Endometrium (tissue), 2 donors: Measurements from ENCODE around the gene EIPR1.
"Not testable (repeated sequence)": the region's sequence is repeated elsewhere in the genome, so short reads cannot be mapped to it uniquely, and the experiment has no call there.

Source experiments
- FAIRE-seq: peaks from 2 replicates; lab custom pipeline; 2012; peaks lifted over from hg19 to GRCh38; lab: Jason Lieb, UNC
- donor health status: control.
- donor health status: control.

EIPR1 gene

DNA sequence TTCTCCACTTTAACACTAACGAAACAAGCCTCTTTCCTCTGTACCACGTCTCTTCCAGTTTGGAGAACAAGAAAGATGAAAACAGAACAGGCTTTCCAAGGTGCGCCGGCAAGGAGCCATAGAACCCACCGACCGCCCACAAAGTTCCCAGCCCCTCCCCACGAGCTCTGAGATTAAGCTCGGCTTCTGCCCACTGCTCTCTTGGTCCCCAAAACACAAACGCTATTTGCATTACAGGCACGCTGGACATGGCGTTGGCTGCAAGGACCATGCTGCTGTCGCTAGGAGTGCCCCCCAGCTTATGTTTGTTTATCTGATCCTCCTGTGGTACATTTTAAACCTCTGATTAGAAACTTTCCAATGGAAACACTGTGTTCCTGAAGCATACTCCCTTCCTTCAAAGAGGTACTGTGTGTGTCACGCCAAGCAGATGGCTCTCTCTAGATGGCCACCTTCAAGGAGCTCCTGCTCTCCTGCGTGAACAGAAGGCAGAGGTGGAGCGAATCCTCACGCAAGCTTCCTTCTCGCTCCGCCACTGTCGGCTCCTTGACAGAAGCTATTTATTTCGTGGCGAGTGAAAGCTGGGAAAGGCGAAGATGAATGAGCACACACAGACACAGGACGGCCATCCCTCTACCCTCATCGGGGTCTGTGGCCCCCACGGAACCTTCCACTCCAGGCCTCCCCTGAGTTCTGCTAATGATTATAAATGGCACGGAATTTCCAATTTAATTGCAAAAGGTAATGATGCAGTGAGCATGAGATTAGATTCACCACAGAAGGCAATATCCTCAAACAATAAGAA is 166.2 kb downstream of the EIPR1 start:
- FAIRE-seq = no peak

DNA sequence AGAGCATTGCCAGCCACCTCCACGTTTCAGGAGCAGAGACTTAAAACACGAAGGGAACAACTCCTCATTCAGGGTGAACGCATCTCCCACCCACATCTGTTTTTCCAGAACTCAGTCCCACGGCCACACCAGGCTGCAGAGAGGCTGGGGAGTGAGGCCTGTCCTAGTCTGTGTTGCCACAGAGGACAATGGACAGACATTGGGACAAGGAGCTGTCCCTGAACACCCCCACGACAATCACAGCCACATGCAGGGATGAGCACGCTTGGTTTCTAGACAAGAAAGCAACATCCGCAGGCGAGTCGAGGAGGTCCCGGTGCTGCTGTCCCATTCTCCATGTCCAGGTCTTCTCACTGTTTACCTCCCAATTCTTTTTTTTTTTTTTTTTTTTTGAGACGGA is 167.4 kb downstream of the EIPR1 start:
- no peak for FAIRE-seq

DNA sequence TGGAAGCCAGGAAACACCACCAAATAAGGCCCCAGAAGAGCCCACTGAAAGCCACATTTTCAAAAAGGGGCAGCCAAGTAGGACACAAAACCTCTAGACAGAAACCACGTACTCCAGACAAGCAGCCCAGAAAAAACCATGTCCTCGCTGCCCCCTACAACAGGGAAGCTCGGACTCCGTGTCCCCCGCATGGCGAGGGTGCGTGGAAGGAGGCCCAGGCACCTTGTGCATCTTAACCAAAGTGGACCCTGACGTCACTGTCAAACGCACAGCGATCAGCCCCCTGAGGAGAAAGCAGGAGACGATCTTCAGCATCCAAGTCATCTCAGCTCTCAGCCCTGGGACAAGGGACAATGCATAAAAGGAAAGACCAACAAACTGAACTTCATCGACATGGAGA is 168.4 kb downstream of the EIPR1 start:
- FAIRE-seq = no peak

DNA sequence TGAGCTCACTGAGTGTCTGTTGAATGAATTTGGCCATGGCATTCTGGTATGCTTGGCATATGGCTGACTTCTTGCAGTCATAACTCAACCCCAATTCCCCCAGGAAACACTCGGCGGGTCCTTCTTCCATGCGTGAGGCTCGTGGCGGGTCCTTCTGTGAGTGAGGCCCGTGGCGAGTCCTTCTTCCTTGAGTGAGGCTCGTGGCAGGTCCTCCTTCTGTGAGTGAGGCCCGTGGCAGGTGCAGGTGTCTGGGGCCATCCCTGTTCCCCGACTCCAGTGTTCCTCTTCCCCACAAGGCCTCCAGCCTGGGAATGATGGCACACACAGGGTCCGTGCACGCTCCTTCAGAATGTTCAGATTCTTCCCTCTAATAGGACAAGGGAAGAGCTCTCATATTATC is 169.0 kb downstream of the EIPR1 start:
- no peak for FAIRE-seq

DNA sequence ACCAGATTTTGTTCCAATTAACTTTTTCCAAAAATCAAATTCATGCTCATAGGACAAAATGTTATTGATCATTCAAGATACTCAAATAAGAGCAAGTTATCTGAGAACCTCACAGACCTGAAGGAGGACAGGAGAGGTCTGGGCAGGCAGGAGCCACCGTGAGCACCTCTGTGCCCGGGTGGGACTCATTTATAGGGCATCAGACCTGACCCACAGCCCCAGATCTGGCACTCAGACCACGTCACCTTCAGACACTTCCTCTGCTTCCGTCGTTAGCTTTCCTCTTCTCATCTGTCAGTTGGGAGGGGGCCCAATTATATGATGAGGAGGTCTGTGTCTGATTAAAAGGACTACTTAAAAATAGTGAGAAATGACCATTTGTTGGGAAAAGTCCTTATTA is 169.4 kb downstream of the EIPR1 start:
- no peak for FAIRE-seq

DNA sequence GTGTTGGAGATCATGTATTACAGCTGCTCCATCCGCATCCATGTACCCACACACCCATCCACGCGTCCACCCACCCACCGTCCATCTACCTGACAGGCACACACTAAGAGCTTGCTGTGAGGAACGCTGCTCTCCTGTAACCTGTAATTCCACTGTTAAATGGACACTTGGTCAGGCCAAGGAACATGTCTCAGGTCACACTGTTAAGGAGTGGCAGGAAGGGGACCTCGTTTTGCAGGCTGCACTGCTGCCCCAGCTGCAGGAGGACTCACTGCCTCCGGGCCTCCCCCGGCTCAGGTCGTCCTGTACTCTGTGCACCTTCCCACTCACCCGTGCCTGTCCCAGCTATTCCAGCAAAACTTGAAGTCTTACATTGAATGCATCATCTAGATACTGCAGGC is 170.5 kb downstream of the EIPR1 start:
- FAIRE-seq = no peak

DNA sequence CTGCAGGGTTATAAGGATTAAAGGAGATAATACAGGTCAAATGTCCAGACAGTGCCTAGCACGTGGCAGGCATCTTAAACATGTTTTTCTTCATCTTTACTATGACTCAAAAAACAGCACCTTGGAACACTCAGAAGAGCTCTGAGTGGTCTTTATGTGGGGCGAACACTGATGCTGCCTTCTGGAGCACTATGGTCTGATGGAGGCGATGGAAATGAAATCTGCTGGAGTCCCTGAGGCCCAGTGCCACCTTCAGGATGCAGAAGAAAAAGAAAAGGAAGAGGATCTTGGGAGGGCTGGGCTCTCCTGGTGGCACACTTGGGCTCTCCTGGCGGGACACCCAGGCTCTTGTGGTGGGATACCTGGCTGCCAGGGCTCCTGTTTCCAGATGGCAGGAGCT is 171.8 kb downstream of the EIPR1 start:
- FAIRE-seq = no peak

DNA sequence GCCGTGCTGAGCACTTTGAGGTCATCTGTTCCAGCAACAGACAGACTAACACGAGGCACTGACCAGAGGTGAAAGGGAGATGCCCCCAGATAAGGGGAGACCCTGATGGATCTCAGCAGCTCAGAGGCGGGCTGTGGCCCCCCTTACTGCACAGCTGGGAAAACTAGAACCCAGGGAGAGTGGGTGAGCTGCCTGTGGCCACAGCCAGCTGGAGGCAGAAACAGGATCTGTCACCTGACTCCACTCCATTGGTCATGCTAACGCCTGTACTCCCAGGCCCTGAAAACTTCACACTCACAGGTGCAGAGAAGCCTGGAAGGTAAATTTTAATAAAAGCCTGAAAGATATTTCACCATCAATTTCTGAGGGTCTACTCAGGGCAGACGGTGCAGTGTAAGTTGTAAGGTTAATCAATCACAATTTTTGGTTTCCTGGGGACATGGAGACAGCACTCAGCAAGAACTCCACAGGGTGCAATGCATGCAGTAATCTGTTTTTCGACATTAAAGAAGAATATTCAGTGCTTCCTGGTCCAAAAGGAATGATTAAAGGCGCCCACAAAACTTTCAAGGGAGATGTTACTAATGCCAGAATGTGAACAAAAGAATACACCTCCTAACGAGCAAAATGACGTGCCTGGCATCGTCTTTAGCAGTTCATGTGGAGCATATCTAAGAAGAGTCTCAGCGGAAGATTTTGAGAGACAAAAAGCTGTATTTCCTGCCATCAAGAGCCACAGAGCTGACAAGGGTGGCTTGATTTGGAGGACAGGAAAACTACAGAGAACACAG is 173.4 kb downstream of the EIPR1 start:
- FAIRE-seq = no peak

DNA sequence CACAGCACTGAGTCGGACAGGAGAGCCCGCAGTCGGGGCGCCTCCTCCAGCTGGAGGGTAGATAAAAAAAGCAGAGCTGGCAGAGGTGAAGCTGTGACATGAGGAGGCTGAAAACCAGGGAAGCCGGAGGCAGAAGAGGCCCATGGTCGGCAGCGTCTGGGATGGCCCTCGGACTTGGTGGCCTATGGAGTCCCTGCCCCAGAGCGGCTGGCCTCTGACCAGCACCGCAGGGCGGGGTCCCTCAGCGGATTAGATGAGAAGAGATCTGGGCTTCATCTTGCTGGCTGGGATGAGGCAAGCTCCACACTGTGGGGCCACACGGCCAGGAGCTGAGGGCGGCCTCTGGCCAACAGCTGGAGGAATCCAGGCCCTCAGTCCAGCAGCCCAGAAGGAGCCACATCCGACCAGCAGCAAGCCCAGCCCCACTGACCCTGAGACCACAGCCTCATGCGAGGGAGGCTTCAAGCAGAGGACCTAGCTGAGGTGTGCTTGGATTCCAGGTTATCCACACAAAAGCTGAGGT is 174.1 kb downstream of the EIPR1 start:
- FAIRE-seq = no peak

DNA sequence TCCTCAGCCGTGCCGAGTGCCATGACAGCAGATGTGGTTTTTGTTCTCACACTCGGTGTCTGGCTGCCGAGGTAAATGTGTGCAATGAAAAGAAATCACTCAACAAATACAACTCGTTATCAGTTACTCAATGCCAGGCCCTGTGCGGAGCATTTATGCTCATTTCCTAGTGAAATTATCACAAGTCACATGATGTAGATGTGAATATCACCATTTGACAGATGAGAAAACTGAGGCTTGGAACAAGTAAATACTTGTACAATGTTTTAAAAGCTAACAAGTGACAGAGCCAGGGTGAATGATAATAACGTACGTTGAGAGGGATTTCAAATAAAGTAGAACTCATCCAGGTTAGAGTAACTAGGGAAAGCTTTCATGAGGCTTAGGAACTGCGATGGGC is 174.7 kb downstream of the EIPR1 start:
- no peak for FAIRE-seq

DNA sequence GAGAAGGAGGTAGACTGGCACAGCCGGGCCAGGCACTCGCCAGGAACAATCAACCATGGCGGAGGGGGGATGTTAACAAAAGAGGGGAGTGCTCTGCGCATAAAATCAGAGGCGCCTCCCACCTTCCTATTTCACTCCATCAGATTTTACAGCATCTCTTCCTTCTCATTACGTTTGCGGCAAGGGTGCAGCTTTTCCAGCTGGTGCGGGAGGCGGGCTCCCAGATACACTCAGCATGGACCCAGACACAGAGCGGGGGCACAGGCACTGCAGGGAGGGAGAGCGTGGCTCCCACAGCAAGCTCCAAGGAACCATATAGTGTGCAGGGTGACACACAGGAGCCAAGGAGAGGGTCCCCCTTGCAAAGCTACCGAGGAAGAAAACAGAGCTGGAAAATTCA is 176.3 kb downstream of the EIPR1 start:
- no peak for FAIRE-seq

DNA sequence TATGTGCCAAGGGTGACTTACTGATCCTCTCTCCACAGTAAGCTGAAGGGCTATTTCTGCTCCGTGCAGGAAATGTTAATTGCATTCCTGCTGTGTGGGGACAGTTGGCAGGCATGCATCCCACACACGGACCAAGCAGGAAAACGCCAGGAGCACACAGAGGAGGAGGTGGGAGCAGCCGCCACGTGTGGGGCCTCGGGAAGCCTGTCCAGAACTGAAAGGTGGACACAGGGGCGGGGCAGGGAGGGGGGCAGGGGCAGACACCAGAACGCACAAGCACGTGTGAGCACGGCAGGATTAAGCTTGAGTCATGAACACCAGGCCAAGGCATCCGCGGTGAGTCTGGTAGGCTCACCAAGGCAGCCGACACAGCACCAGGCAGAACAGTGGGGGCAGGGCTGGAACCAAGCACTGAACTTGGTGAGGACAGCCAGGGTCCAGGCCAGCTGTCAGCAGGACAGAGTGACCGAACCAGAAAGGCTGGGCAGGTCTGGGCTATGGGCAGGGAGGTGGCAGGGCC is 177.1 kb downstream of the EIPR1 start:
- no peak for FAIRE-seq

DNA sequence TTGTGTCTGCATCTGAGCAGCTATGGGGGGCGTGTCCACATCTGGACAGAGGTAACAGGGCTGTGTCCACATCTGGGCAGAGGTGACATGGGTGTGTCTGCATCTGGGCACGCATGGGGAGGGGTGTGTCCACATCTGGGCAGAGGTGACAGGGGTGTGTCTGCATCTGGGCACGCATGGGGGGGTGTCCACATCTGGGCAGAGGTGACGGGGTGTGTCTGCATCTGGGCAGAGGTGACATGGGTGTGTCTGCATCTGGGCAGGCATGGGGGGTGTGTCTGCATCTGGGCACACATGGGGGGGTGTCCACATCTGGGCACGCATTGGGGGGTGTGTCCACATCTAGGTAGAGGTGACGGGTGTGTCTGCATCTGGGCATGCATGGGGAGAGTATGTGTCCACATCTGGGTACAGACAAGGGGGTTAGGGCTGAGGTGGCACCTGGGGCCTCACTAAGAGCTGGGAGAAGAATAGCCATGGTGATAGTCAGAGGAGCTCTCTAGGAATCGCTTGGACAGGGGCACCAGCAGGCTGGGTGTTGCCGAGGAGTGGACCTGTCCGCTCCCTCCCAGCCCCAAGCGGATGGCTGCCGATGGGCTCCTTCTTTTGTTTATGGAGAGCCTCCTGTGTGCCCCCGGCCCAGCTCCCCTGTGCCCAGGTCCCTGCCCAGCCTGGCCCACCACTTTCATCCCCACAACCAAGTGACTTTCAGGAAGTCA is 177.8 kb downstream of the EIPR1 start:
- FAIRE-seq = no peak

DNA sequence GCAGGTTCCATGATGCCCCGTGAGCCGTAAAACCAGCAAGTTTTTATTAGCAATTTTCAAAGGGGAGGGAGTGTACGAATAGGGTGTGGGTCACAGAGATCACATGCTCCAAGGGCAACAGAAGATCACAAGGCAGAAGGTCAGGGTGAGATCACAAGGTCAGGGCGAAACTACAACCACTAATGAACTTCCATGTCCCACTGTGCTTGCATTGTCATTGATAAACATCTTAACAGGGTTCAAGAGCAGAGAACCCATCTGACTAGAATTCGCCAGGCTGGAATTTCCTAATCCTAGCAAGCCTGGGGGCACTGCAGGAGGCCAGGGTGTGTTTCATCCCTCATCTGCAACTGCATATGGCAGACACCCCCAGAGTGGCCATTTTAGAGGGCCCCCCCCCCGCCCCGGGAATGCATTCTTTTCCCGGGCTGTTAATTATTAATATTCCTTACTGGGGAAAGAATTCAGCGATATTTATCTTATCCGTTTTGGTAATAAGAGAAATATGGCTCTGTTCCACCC is 178.9 kb downstream of the EIPR1 start:
- FAIRE-seq = not testable (repeated sequence)

DNA sequence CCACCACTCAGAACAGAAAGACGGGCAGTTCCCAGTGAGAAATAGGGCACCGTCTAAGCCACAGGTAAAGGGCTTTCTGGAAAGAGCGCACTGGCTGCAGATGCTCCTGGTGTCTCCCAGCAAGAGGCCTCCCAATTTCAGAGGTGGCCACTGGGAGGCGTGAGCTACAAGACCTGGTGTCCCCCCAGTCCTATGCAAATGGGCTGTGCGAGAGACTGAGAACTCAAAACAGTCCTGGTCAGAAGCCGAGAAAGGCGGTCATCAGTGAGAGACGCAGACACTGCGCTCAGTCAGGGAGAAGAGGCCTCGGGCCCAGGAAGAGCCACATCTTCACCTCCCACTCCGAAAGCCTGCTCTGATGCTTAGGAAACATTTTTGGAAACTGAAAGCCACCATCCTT is 179.5 kb downstream of the EIPR1 start:
- FAIRE-seq = no peak

DNA sequence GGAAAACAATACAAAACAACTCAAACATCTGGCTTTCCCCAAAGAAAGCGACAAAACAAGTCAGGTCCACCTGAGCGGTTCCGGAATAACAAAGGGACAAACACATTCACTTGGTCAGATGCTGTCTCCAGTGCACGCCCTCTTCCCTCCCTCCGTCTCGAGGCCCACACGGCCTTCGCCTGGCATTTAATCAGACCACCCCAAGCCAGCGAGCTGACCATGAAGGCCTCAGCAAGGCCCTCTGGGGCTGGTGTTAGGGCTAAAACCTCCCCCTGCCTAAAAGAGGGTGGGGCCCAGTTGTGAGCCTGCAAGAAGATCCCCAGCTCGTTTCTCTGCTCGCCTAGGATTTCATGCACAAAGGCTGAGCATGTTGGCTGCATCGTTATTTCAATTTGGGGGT is 180.3 kb downstream of the EIPR1 start:
- no peak for FAIRE-seq

DNA sequence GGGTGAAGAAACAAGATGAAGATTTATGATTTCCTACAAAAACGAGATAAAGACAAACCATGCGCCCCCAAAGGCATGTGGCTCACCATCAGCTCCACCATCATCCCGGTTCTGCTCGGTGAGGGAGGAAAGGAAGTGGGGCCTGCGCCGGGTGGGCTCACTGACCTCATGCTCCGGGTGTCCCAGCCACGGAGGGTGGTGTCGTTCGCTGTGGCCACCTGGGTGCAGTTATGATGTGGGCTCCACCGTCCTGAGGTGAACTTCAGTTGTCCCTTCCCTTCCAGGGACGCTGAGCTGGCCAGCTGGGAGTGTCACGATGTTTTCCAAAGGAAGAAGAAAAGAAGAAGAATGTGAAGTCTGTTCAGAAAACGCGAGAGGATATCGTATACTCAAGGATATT is 180.9 kb downstream of the EIPR1 start:
- no peak for FAIRE-seq

DNA sequence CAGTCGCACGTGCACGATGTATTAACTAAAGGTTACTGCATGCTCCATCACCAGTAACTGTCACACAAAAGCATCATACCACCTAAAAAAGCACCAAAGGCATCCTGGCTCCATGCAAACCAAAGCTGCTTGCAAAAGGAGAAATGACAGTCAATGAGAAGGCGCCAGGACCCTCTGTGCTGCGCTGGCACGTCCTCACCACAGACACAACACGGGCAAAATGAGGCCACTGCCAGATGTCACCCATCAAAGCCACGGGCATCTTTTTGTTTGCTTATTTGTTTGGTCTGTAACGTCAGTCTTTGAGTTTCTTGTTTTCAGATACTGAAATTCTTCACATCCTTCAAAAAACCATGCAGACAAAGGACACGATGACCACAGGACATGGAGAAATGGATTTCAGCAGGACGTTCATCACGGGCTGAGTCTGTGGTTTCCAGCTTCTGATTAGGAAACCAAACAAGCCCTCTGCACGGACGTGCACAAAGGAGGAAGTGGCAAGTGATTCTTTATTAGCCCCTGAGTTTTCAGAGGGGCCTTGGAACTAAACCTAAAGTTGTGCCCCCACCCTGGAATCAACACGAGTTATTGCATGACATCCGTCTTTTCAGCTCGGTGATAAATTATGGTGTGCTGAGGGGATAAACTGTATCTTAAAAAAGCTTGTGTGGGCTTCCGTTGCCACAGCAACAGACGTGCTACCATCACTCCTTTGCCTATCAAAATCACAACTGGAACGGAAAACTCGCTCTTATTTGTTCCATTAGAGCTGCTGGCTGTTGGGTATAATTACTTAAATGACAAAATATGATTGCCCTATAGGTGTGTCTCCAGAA is 181.8 kb downstream of the EIPR1 start:
- no peak for FAIRE-seq

DNA sequence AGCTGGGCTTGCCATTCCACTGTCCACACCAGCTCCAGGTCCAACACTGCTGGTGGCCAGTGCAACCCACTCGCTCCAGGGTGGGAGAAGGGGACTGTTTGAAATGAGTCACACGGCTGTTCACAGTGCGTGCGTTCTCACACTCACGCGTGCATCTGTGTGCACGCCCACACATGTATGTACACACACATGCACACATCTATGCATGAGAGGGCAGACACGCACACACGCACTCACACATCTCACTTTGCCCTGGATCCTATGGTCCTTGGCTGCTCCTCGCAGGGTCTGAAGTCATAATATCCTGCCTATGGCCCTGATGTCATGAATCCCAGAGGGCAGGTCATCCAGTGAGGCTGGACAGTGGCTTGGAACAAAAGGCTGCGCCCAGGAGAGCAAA is 182.8 kb downstream of the EIPR1 start:
- FAIRE-seq = no peak

DNA sequence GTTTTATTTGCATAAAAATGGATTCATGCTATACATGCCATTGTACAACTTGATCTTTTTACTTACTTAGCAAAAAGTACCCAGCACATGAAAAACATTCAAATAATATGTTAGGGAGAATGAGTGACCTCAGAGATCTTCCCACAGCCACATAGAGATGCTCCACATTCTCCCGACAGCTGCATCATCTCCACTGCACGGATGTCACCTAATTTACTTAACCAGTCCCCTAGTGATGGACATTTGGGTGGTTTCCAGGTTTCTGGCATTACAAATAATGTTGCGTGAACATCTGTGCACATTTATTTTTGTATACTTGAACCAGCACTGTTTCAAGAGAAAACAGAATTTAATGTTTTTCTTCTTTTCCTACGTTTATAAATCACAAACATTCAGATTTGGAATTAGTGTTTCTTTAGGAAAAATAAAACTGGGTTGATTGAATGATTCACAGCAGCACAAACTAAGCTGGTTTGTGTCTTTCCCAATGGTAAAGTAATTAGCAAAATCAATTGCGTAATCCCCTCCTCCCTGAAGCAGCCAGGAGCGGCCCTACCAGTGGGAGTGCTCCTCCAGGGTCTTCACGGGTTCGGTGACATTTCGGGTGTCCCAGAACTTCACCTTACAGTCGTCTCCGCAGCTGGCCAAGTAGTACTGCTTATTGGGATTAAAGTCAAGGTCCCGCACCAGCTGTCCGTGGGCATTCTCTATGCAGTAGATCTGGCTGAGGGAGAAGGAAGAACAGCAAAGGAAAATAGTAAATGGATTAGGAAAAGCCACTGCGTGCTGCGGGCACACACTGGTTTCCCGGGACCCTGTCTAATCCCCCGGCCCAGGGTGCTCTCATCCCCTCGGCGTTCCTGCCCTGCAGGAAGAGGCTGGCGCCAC is 183.9 kb downstream of the EIPR1 start:
- FAIRE-seq = no peak
